Fibroblast of skin of left biceps (primary cell): ENCODE measurements around the gene CALB2.

Experiments
- DNase-seq, 2 experiments: peaks; one replicate each; pipeline ENCODE4 v3.0.0-alpha.2; 2013; ENCODE audit warnings: low read depth in 2 of 2

The CALB2 gene

DNA sequence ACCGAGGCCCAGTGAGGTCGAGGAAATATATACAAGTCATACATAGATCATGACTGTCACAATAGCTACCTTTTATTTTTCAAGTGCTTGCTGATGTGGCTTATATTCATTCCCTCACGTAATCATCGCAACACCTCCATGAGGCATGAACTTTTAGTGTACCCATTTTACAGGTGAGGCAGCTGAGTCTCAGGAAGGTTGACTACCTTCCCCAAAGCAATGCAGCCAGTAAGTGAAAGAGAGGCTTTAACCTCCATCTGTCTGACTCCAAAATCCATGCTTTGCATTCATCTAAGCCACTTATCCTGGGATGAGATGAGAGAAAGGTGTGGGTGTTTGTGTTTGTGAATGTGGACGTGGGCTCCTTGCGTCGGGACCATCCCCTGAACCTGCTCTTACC, 30.8 kb downstream of the CALB2 start:
- DNase-seq = no peak

DNA sequence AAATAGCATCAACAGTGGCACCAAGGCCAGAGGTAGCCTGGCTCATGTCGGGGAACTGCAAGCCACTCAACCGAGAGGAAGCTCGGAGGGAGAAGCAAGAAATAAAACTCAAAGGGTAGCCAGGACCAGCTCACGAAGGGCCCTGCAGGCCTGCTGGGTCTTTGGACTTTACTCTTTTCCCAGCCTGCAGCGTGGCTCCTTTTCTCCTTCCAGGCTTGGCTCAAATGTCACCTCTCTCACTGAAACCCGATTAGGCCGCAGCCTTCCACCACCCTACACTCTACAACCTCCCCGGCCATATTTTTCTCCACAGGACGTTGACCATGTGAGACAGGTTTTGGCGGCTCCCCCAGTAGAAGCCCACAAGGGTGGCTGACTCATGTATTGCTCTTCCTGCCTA, 38.1 kb downstream of the CALB2 start:
- DNase-seq = no peak

- no peak for DNase-seq
Observed at GRCh38 chr16:71399801-71400563, 41.5 kb downstream of the CALB2 start.

- no peak for DNase-seq
Observed at GRCh38 chr16:71402007-71402406, 43.5 kb downstream of the CALB2 start.

DNA sequence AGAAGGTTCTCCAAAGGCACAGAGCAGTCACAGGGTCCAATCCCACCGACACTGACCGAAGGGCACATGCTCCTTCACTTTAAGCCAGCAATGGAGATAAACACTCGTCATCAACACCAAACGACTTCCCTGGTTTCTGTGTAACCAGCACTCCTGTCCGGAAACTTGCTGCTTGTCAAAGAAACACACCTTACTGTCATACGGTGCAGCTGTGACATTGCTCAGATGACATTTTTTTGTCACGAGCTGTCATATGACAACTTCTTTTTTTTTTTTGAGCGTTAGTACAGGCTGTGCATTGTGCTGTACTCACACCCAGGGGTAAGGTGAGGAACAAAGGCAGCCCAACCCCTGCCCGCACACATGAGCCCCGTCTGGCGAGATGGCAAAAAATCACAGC, 44.2 kb downstream of the CALB2 start:
- no peak for DNase-seq

DNA sequence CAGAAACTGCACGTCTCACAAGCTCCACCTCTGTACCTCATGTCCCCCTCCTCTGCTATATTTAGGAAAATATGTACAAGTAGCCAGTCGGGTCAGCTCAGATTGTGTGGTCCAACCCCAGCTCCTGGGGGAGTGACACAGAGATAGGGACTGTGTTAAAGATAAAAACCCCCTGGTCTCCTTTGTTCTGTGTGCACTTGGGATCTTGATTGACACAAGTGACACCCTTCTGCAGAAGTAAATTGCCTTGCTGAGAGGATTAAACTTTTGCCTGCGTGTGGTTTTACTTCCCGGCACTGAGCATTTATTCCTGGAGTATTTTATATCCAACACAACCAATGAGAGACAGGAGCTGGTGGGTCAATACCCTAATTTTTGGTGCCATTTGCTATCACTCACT, 45.8 kb downstream of the CALB2 start:
- no peak for DNase-seq

DNA sequence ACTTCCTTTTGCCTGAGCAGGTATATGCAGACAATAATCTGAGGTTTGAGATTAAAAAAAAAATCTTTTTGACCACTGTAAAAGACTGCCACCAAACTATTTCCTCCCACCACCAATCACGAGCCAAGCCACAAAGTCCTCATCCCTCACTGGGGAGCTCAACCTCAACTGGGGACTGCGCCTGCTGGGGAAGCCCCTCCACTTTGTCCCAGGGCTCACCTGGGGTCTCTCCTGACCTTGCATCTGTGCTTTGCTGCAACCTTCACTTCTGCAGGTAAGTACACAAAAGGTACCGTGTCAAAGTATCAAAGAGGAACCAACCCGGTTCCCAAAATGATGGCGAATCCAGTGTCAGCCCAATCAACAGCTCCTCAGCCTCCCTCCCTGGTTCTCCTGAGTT, 47.8 kb downstream of the CALB2 start:
- no peak for DNase-seq

GRCh38 chr16:71406724-71407123, 48.2 kb downstream of the CALB2 start:
- no peak for DNase-seq

- no peak for DNase-seq
Observed at GRCh38 chr16:71407731-71408130, 49.2 kb downstream of the CALB2 start.

DNA sequence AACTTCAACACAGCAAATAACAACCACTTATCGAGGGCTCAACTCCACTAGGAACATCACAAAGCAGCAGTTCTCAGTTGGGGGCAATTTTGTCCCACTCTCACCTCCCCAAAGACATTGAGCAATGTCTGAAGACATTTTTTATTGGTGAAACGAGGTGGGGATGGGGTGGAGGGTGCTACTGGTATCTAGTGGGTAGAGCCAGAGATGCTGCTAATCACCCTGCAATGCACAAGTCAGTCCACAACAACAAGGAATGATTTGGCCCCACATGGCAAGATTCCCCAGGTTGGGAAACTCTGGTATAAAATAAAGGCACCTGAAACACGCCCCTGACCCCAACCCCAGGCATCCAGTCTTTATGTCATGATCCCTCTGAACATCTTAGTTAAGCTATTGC, 50.0 kb downstream of the CALB2 start:
- DNase-seq = no peak

DNA sequence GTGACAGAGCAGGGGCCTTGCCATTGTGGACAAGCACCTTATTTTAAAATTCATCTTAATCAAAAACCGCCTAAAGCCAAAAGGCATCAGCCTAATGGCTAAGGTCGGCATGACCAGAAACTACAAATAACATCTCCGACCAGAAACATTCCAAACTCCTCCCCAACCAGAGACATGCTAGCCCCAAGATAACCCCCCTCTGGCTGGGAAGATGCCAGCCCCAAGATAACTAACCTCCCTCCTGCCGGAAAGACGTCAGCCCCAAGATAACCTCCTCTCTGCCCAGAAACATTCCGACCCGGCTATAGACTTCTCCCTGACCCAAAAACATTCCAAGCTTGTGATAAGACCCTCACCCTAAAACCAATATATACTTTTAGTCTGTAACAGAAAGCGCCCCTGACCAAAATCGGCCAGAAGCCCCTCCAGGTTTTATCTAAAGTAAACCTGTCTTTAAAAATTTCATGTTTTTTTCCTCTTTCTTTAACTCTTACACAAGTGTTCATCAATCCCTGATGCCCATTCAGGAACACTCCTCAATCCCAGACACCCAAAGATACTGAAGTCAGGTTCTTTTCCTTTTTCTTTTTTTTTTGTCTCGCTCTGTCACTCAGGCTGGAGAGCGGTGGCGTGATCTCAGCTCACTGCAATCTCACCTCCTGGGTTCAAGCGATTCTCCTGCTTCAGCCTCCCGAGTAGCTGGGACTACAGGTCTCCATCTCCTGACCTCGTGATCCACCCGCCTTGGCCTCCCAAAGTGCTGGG, 50.7 kb downstream of the CALB2 start:
- no peak for DNase-seq

DNA sequence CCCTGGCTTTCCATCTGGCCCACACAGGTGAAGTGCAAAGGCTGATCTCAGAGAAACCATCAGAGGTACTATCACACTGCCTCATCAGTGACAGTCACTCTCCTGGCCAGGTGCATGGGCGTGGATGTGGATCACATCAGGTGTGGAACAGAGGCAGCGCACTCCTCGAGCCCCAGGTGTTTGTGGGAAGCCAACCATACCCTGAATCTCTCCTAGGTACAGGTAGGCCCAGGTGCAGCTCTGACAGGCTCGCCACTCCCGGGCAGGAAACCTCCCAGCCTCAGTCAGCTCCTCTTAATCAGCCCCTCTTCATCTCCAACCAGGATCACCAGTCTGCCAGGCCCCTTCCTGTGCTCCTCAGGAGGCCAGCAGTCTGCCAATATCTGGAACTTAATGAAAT, 51.6 kb downstream of the CALB2 start:
- no peak for DNase-seq

DNA sequence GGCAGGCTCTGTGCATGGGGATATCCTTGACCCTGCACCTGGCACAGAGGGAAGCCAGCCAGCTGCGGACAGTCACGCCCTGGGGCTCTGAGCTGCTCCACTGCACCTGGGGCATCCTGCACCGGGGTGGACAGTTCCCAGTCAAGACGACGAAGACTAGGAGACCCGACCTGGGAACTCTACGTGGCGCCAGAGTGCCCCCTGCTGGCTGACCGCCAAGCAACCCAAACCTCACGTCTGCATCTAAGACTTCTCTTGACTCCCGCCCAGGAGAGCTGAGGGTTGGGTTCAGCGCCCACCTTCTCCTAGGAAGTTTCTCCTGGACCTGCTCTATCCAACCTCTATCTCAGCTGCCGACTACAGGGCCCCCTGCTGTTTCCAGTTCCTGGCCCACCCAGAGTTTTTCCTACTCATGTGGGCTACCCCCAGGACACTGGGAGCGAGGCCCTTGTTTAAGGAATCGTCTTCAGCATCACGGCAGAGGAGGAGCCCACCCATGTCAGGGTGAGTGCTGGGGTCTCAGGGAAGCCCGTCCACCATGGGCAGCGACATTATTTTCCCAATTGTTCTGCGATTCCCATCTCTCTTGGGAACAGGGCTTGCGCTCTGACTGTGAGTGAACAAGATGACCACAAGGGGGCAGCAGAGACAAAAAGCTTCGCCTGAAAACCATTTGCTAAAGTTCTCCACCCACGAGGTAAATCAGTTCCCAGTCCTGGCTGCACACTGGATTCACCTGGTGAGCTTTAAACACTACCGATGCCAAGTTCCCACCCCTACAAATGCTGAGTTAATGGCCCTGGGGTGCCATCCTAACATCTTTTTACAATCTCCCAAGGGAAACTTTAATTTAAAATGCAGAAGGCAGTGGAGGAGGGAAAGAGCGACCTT, 54.0 kb downstream of the CALB2 start:
- peak; percentile 17 to 18 for DNase-seq

DNA sequence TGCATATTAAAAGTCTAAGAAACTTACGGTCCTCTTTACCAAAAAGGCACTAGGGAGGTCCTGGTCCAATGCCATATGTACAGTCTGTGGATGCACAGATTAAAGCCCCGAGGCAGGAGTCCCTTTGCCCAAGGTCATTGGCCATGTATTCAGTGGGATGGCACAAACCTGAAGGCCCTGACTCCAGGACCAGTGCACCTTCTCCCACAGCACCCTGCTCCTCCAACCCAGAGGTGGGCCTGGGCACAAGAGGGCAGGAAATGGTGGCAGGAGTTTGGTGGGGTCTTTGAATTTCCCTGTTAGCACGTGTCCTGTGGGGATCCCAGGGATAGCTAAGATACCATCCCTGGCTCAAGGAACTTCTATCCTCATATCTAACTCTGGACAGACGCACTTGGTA, 54.8 kb downstream of the CALB2 start:
- DNase-seq = no peak

GRCh38 chr16:71414038-71414437, 55.5 kb downstream of the CALB2 start:
- no peak for DNase-seq

- DNase-seq = no peak
Observed at GRCh38 chr16:71421911-71422310, 63.4 kb downstream of the CALB2 start.

DNA sequence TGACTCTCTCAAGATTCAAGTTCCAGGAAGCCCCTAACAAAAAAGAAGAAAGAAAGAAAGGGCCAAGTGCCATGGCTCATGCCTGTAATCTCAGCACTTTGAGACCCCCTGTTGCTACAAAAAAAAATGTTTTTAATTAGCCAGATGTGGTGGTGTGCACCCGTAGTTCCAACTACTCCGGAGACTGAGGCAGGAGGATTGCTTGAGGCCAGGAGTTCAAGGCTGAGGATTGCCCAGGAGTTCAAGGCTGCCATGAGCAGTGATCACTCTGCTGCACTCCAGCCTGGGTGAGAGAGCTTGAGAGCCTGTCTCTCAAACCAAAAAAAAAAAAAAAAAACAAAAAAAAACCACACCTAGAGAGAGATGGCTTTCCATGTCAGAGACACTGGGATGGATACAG, 64.5 kb downstream of the CALB2 start:
- no peak for DNase-seq

GRCh38 chr16:71423865-71424264, 65.3 kb downstream of the CALB2 start:
- DNase-seq = no peak

- no peak for DNase-seq
Observed at GRCh38 chr16:71424626-71425025, 66.1 kb downstream of the CALB2 start.

DNA sequence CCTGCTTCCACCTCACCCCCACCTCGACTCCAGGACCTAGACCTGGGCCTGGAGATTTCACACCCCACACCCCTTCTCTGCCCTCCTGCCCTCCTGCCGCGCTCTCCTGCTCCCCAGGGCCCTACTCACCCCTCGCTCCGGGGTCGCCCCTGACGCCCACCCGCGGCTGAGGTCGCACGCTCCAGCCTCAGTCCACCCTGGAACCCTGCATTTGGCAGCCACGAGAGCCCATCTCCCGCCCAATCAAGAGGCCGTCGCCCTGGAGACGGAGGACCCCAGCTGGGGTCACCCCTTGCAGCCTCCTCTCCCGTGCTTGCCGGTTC, 67.2 kb downstream of the CALB2 start:
- DNase-seq = no peak

- peak; percentile 35 to 44 for DNase-seq
Observed at GRCh38 chr16:71426069-71426879, 67.8 kb downstream of the CALB2 start.
